ENCODE data around the gene TYW1B.
"Not testable (repeated sequence)": the region's sequence is repeated elsewhere in the genome, so short reads cannot be mapped to it uniquely, and the experiment has no call there.

Gene TYW1B

DNA sequence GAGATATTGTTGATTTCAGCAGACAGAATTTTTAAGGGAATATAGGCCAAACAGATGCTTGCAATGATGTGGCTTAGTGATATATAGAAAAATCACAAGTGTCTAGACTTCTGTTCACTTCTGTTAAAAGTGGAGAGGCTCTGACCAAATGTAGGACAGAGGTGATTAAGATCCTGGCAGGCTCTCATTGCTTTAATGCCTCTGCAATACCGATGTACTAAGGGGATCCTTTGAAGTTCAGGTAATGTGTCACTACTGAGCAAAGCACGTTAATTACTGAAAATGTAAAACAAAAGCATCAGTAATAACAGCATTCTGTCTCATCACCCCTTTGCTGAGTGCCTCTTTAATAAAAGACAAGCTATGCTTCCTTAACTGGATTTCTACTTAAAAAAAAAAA, 131.4 kb downstream of the TYW1B start:
- DNase-seq, result not testable (repeated sequence)

- DNase-seq, result not testable (repeated sequence)
Observed at GRCh38 chr7:72695482-72695881, 132.5 kb downstream of the TYW1B start.

GRCh38 chr7:72691442-72691841, 136.6 kb downstream of the TYW1B start:
- not testable (repeated sequence) for DNase-seq

DNA sequence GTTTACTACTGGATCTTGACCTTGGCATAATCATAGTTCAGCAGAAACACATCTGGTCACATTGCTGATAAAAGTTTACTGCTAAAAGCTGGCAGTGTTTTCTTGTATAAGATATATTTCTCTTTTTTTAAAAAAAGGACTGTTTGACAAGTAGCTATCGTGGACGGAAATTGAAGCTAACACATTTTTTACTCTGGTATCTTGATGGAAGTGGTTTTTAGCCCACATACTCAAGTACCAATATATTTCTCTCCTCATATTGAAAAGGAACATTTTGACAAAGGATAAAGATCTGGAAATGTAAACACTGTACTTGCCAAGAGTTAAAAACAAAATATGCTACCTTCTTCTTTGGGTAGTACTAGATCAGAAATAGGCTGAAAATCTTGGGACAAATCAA, 137.8 kb downstream of the TYW1B start:
- DNase-seq, result not testable (repeated sequence)

- not testable (repeated sequence) for DNase-seq
Observed at GRCh38 chr7:72689344-72689743, 138.7 kb downstream of the TYW1B start.

GRCh38 chr7:72681211-72681610, 146.8 kb downstream of the TYW1B start:
- DNase-seq, result not testable (repeated sequence)

- DNase-seq, result not testable (repeated sequence)
Observed at GRCh38 chr7:72676880-72677279, 151.1 kb downstream of the TYW1B start.

GRCh38 chr7:72676086-72676690, 151.8 kb downstream of the TYW1B start:
- DNase-seq, result not testable (repeated sequence)

DNA sequence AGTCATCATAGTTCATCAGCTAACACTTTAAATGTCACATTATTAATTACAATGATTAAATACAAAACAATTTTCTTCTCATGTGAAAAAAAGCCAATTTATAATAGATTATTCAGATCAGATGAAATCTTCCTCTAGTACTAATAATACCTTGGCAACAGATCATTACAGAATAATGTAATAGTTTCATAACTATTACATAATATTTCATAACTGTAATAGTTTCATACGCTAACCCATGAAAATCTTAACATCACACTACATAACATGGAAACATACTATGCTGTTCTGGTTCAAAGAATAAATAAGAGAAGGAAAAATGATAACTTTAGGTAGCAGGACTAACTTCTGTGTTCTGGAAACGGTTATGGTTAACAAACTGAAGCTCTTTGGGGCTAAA, 152.3 kb downstream of the TYW1B start:
- DNase-seq, result not testable (repeated sequence)

- no peak for DNase-seq
Observed at GRCh38 chr7:72674394-72674793, 153.6 kb downstream of the TYW1B start.

DNA sequence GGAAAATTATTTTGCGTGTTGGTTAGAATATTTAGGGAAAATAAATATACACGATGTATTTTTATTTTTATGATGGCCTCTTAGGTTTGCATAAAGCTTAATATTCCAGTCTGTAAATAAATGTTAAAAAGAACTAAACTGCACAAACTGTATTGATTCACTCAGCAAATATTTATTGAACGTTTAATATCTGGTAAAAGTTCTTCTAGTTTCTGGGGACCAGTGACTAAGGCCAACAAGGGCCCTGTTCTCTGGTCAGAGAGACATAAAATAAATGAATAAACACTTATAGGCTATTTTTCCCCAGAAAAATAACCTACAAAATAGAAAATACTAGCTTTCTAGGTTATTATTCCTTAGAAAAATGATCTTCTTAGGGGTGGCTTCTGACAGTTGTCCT, 157.2 kb downstream of the TYW1B start:
- not testable (repeated sequence) for DNase-seq

DNA sequence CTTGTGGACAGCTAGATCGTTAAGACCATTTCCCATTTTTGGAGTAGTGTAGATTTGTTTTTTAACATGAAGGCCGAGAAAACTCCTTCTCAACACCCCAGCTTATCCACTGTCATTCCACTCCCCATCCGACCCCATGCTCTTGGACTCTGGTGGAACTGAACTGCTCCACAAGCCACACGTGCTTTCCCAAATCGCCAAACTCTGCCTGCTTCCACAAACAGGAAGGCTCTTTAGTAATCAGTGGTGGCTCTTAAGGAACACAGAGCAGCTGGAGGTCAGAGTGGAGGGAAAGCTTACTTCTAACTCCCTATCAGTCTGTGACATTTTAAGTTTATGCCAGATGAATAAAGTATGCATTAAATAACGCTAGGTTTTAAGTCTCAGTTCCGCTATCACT, 159.6 kb downstream of the TYW1B start:
- DNase-seq, result not testable (repeated sequence)

GRCh38 chr7:72667049-72667448, 161.0 kb downstream of the TYW1B start:
- DNase-seq, result not testable (repeated sequence)

GRCh38 chr7:72648574-72648973, 179.4 kb downstream of the TYW1B start:
- not testable (repeated sequence) for DNase-seq

DNA sequence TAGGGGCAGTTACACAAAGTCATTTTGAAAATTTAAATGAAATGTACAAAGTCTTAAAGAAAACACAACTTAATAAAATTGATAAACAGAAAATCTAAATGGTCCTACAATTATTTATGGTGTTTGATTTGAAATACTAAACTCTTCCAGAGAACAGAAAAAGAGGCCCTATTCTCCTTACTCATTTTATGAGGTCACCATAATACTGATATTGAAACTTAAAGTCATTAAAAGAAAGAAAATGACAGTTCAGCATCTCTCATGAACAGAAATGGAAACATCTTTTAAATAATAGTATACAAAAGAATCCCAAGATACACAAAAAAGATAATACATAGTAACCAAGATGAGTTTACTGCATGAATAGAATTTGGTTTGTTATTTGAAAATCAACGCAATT, 184.3 kb downstream of the TYW1B start:
- not testable (repeated sequence) for DNase-seq

- DNase-seq, result not testable (repeated sequence)
Observed at GRCh38 chr7:72641485-72642248, 186.3 kb downstream of the TYW1B start.

GRCh38 chr7:72640740-72641139, 187.3 kb downstream of the TYW1B start:
- DNase-seq, result not testable (repeated sequence)

- DNase-seq, result not testable (repeated sequence)
Observed at GRCh38 chr7:72635273-72635908, 192.6 kb downstream of the TYW1B start.

GRCh38 chr7:72632765-72633292, 195.2 kb downstream of the TYW1B start:
- not testable (repeated sequence) for DNase-seq

- not testable (repeated sequence) for DNase-seq
Observed at GRCh38 chr7:72628375-72628774, 199.6 kb downstream of the TYW1B start.

GRCh38 chr7:72626428-72627011, 201.5 kb downstream of the TYW1B start:
- DNase-seq, result not testable (repeated sequence)

- not testable (repeated sequence) for DNase-seq
Observed at GRCh38 chr7:72625721-72626423, 202.1 kb downstream of the TYW1B start.

All from stimulated activated CD4-positive, alpha-beta T cell treated with anti-CD3 and anti-CD28 coated beads, Interleukin-4, amount 100 ng/mL, for 24 hours (primary cell).